Mesendoderm (in vitro differentiated cells): ENCODE results near the gene NXN.
"Not testable (repeated sequence)": the region's sequence is repeated elsewhere in the genome, so short reads cannot be mapped to it uniquely, and the experiment has no call there.

Experiments
- DNase-seq: peaks from one replicate; pipeline ENCODE4 v3.0.0; 2013
- H2AK5ac ChIP-seq: 2 replicates; pipeline ENCODE4 v1.6.1; 2013; ENCODE audit warnings: low read length, inconsistent platforms
- H2BK120ac ChIP-seq: 2 replicates; pipeline ENCODE4 v1.6.1; 2013; ENCODE audit warnings: low read depth, mild to moderate bottlenecking, low read length, moderate library complexity, mixed read lengths
- H2BK15ac ChIP-seq: replicated peaks from 2 replicates; pipeline ENCODE4 v1.6.1; 2013; ENCODE audit warnings: low read depth, mild to moderate bottlenecking, moderate library complexity
- H2BK5ac ChIP-seq: 2 replicates; pipeline ENCODE4 v1.6.1; 2013; ENCODE audit warnings: low read length, inconsistent platforms
- H3K18ac ChIP-seq: 2 replicates; pipeline ENCODE4 v1.6.1; 2013; ENCODE audit warnings: mild to moderate bottlenecking, low read length, mixed read lengths
- H3K23ac ChIP-seq: one replicate; pipeline ENCODE4 v1.6.1; 2013; ENCODE audit warnings: low read length
- H3K27ac ChIP-seq: 2 replicates; pipeline ENCODE4 v1.5.1; 2013; ENCODE audit warnings: low read depth, mild to moderate bottlenecking, inconsistent platforms, low read length, moderate library complexity
- H3K27me3 ChIP-seq: 2 replicates; pipeline ENCODE4 v1.6.1; 2013; ENCODE audit warnings: low read length, control low read depth, mild to moderate bottlenecking, inconsistent platforms; ENCODE audit not compliant: insufficient read depth, poor library complexity
- H3K36me3 ChIP-seq: 2 replicates; pipeline ENCODE4 v1.6.1; 2013; ENCODE audit warnings: low read length, inconsistent platforms; ENCODE audit not compliant: control insufficient read depth, insufficient read depth
- H3K4ac ChIP-seq: one replicate; pipeline ENCODE4 v1.6.1; 2013; ENCODE audit warnings: low read depth, mild to moderate bottlenecking, low read length, moderate library complexity
- H3K4me1 ChIP-seq: 2 replicates; pipeline ENCODE4 v1.6.1; 2013; ENCODE audit warnings: low read depth, low read length, inconsistent platforms; ENCODE audit not compliant: control insufficient read depth
- H3K4me2 ChIP-seq: 2 replicates; pipeline ENCODE4 v1.6.1; 2013; ENCODE audit warnings: low read length
- H3K4me3 ChIP-seq: 2 replicates; pipeline ENCODE4 v1.5.1; 2013; ENCODE audit warnings: mild to moderate bottlenecking, low read length
- H3K56ac ChIP-seq: one replicate; pipeline ENCODE4 v1.6.1; 2013; ENCODE audit warnings: low read length
- H3K79me1 ChIP-seq: 2 replicates; pipeline ENCODE4 v1.6.1; 2013; ENCODE audit warnings: low read length, inconsistent platforms
- H3K79me2 ChIP-seq: 2 replicates; pipeline ENCODE4 v1.6.1; 2013; ENCODE audit warnings: mild to moderate bottlenecking, low read length; ENCODE audit not compliant: control insufficient read depth, insufficient read depth
- H3K9ac ChIP-seq: 2 replicates; pipeline ENCODE4 v1.6.1; 2013; ENCODE audit warnings: low read length, inconsistent platforms
- H4K5ac ChIP-seq: one replicate; pipeline ENCODE4 v1.6.1; 2013; ENCODE audit warnings: low read length
- H4K8ac ChIP-seq: one replicate; pipeline ENCODE4 v1.6.1; 2013; ENCODE audit warnings: low read depth, mild to moderate bottlenecking, control low read depth, low read length, moderate library complexity
- WGBS: extraction: QIAGEN DNeasy Blood & Tissue Kit; methylation state at CpG from one replicate; pipeline ENCODE4 v1.1.7; 2013; ENCODE audit warnings: low lambda C conversion rate, missing lambda C conversion rate; ENCODE audit not compliant: insufficient coverage; ENCODE audit errors: extremely low coverage; 5-methylcytosine and 5-hydroxymethylcytosine counted together

The NXN gene

GRCh38 chr17:829614-830013 lies 150.0 kb downstream of the NXN start:
- H2BK15ac ChIP-seq, H3K27ac ChIP-seq, H3K18ac ChIP-seq, H3K4me3 ChIP-seq, H3K56ac ChIP-seq, H2AK5ac ChIP-seq, H3K9ac ChIP-seq, H3K4me1 ChIP-seq, H3K27me3 ChIP-seq, H3K4me2 ChIP-seq, H3K36me3 ChIP-seq, H4K5ac ChIP-seq, H3K4ac ChIP-seq, DNase-seq, H2BK120ac ChIP-seq, H3K23ac ChIP-seq, H4K8ac ChIP-seq, H2BK5ac ChIP-seq: not testable (repeated sequence)
- H3K79me2 ChIP-seq = peaks cover 24% of the 10 kb centered on the region
- WGBS = no CpG with 5 or more reads among the region's 3 CpGs
- peaks cover 24% of the 10 kb centered on the region for H3K79me1 ChIP-seq

DNA sequence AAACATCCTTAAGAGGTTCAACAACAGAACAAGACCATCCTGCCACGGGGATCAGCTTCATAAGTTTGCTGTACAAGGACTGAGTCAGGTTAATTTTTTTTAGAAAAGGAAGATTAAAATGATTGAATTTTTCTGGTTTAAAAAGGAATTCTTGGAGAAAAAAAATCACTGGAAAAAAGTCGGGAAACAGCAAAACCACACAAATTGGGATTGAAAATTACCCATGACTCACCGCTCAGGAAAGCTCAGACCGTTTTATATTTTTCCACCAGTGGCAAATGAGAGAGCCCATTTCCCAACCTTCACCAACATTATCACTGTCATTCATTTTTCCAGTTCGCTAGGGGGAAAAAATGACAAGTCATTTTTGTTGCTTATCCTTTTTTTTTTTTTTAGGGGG lies 150.8 kb downstream of the NXN start:
- Histone ChIP-seq H3K18ac (no peak overlapping the region), H3K27ac (no peak overlapping the region), H4K5ac (no peak overlapping the region), H3K27me3 (no peaks in the 10 kb centered on the region), H3K4me3 (no peak overlapping the region), H3K4me1 (no peaks in the 10 kb centered on the region), H3K4me2 (no peak overlapping the region), H2BK5ac (no peak overlapping the region), H3K4ac (no peak overlapping the region), H3K23ac (no peak overlapping the region), H4K8ac (no peak overlapping the region), H3K79me2 (peaks cover 20% of the 10 kb centered on the region), H2BK120ac (no peak overlapping the region), H3K9ac (no peak overlapping the region), H3K79me1 (peaks cover 21% of the 10 kb centered on the region), H2BK15ac (no peak overlapping the region), H2AK5ac (no peak overlapping the region), H3K56ac (no peak overlapping the region), H3K36me3 (peaks cover 8% of the 10 kb centered on the region)
- WGBS = no CpG with 5 or more reads among the region's 5 CpGs
- DNase-seq = no peak

- Histone ChIP-seq H3K4ac (no peak overlapping the region), H2AK5ac (no peak overlapping the region), H2BK15ac (no peak overlapping the region), H4K5ac (no peak overlapping the region), H3K4me3 (no peak overlapping the region), H3K18ac (no peak overlapping the region), H3K56ac (no peak overlapping the region), H3K9ac (no peak overlapping the region), H3K27me3 (no peaks in the 10 kb centered on the region), H3K79me2 (peaks cover 11% of the 10 kb centered on the region), H4K8ac (no peak overlapping the region), H2BK120ac (no peak overlapping the region), H3K27ac (no peak overlapping the region), H3K4me2 (no peak overlapping the region), H2BK5ac (no peak overlapping the region), H3K4me1 (no peaks in the 10 kb centered on the region), H3K79me1 (peaks cover 16% of the 10 kb centered on the region), H3K36me3 (peaks cover 17% of the 10 kb centered on the region), H3K23ac (no peak overlapping the region)
- no CpG with 5 or more reads among the region's 21 CpGs for WGBS
- no peak for DNase-seq
Observed at GRCh38 chr17:826778-827177, 152.8 kb downstream of the NXN start.

- no peak overlapping the region for H2AK5ac ChIP-seq
Observed at GRCh38 chr17:825216-825615, 154.4 kb downstream of the NXN start.

GRCh38 chr17:824378-824777 lies 155.2 kb downstream of the NXN start:
- no peak overlapping the region for H2BK120ac ChIP-seq
- H3K4me3 ChIP-seq = no peak overlapping the region
- no peak overlapping the region for H3K23ac ChIP-seq
- H4K5ac ChIP-seq = no peak overlapping the region
- H3K27me3 ChIP-seq = no peaks in the 10 kb centered on the region
- H3K36me3 ChIP-seq = peaks cover 21% of the 10 kb centered on the region
- no peak overlapping the region for H3K18ac ChIP-seq
- DNase-seq = no peak
- H3K4me1 ChIP-seq = no peaks in the 10 kb centered on the region
- no peak overlapping the region for H3K9ac ChIP-seq
- no peak overlapping the region for H2AK5ac ChIP-seq
- peaks cover 4% of the 10 kb centered on the region for H3K79me2 ChIP-seq
- no CpG with 5 or more reads among the region's 16 CpGs for WGBS
- no peak overlapping the region for H4K8ac ChIP-seq
- H3K4me2 ChIP-seq = no peak overlapping the region
- H3K27ac ChIP-seq = no peak overlapping the region
- no peak overlapping the region for H2BK15ac ChIP-seq
- no peak overlapping the region for H3K4ac ChIP-seq
- peaks cover 14% of the 10 kb centered on the region for H3K79me1 ChIP-seq
- H3K56ac ChIP-seq = no peak overlapping the region
- H2BK5ac ChIP-seq = no peak overlapping the region

More at GRCh38 chr17:825216-825615, 154.4 kb downstream of the NXN start:
- no peak for DNase-seq
- no peak overlapping the region for H3K23ac ChIP-seq
- peaks cover 7% of the 10 kb centered on the region for H3K79me2 ChIP-seq
- no peak overlapping the region for H3K4me2 ChIP-seq
- no peaks in the 10 kb centered on the region for H3K4me1 ChIP-seq
- H3K9ac ChIP-seq = no peak overlapping the region
- H3K18ac ChIP-seq = no peak overlapping the region
- H3K27ac ChIP-seq = no peak overlapping the region
- no CpG with 5 or more reads among the region's 17 CpGs for WGBS
- H4K5ac ChIP-seq = no peak overlapping the region
- H2BK120ac ChIP-seq = no peak overlapping the region
- H3K27me3 ChIP-seq = no peaks in the 10 kb centered on the region
- H3K79me1 ChIP-seq = peaks cover 16% of the 10 kb centered on the region
- H3K4ac ChIP-seq = no peak overlapping the region
- no peak overlapping the region for H3K56ac ChIP-seq
- no peak overlapping the region for H4K8ac ChIP-seq
- no peak overlapping the region for H2BK15ac ChIP-seq
- no peak overlapping the region for H3K4me3 ChIP-seq
- H2BK5ac ChIP-seq = no peak overlapping the region
- H3K36me3 ChIP-seq = peaks cover 18% of the 10 kb centered on the region

DNA sequence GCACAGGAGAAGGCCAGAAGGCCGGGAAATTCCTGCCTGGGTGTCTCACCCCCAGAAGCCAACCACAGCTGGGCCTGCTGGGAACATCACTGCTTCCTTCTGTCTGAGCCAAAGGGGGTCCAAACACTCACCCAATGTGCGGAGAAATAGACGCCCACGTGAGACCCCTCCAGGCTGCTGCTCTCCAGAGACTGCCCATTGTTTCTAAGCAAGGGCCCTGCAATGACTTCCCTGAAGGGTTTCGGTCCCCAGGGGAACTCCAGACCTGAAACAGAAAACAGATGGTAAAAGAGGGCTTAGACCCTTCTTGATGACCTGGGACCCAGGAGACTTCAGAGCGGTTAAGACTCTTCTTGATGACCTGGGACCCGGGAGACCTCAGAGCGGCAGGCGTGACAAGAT lies 156.1 kb downstream of the NXN start:
- Histone ChIP-seq H3K79me2 (peaks cover 4% of the 10 kb centered on the region), H2BK120ac (no peak overlapping the region), H2BK15ac (no peak overlapping the region), H3K23ac (no peak overlapping the region), H4K5ac (no peak overlapping the region), H3K56ac (no peak overlapping the region), H3K27ac (no peak overlapping the region), H2AK5ac (no peak overlapping the region), H3K79me1 (peaks cover 14% of the 10 kb centered on the region), H3K36me3 (peaks cover 24% of the 10 kb centered on the region), H3K4me1 (no peaks in the 10 kb centered on the region), H3K4ac (no peak overlapping the region), H3K27me3 (no peaks in the 10 kb centered on the region), H4K8ac (no peak overlapping the region), H3K18ac (no peak overlapping the region), H3K9ac (no peak overlapping the region), H3K4me2 (no peak overlapping the region), H3K4me3 (no peak overlapping the region), H2BK5ac (no peak overlapping the region)
- DNase-seq = no peak
- WGBS = no CpG with 5 or more reads among the region's 9 CpGs
